Activated naive CD4-positive, alpha-beta T cell treated with Interleukin-2 at 50 U/mL for 16 hours (primary cell): ENCODE data around the gene KRTAP10-3.
A peak's percentile ranks its signal among the peaks of the same experiment; 100 is the strongest.

Source experiments
- DNase-seq: peaks from one replicate; pipeline ENCODE4 v3.0.0-alpha.2; 2020

The KRTAP10-3 gene

GRCh38 chr21:44514746-44515358 is 43.7 kb downstream of the KRTAP10-3 start:
- DNase-seq = no peak

GRCh38 chr21:44514218-44514520 is 44.4 kb downstream of the KRTAP10-3 start:
- no peak for DNase-seq

- DNase-seq = no peak
Measured at GRCh38 chr21:44513389-44514217, 45.0 kb downstream of the KRTAP10-3 start.

GRCh38 chr21:44512496-44513388 is 45.9 kb downstream of the KRTAP10-3 start:
- DNase-seq = no peak

GRCh38 chr21:44511938-44512275 is 46.7 kb downstream of the KRTAP10-3 start:
- no peak for DNase-seq

GRCh38 chr21:44511219-44511937 is 47.2 kb downstream of the KRTAP10-3 start:
- DNase-seq = no peak

- DNase-seq = peak; percentile 79
Measured at GRCh38 chr21:44510508-44511218, 47.9 kb downstream of the KRTAP10-3 start.

GRCh38 chr21:44510109-44510507 is 48.5 kb downstream of the KRTAP10-3 start:
- no peak for DNase-seq

GRCh38 chr21:44509539-44509938 is 49.1 kb downstream of the KRTAP10-3 start:
- no peak for DNase-seq

GRCh38 chr21:44508711-44509445 is 49.7 kb downstream of the KRTAP10-3 start:
- DNase-seq = no peak

- no peak for DNase-seq
Measured at GRCh38 chr21:44508426-44508710, 50.2 kb downstream of the KRTAP10-3 start.
